ENCODE results near the gene WDR83.
A peak's percentile ranks its signal among the peaks of the same experiment; 100 is the strongest.
"Not testable (repeated sequence)": the region's sequence is repeated elsewhere in the genome, so short reads cannot be mapped to it uniquely, and the experiment has no call there.

Gene WDR83, protein sequence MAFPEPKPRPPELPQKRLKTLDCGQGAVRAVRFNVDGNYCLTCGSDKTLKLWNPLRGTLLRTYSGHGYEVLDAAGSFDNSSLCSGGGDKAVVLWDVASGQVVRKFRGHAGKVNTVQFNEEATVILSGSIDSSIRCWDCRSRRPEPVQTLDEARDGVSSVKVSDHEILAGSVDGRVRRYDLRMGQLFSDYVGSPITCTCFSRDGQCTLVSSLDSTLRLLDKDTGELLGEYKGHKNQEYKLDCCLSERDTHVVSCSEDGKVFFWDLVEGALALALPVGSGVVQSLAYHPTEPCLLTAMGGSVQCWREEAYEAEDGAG

DNA sequence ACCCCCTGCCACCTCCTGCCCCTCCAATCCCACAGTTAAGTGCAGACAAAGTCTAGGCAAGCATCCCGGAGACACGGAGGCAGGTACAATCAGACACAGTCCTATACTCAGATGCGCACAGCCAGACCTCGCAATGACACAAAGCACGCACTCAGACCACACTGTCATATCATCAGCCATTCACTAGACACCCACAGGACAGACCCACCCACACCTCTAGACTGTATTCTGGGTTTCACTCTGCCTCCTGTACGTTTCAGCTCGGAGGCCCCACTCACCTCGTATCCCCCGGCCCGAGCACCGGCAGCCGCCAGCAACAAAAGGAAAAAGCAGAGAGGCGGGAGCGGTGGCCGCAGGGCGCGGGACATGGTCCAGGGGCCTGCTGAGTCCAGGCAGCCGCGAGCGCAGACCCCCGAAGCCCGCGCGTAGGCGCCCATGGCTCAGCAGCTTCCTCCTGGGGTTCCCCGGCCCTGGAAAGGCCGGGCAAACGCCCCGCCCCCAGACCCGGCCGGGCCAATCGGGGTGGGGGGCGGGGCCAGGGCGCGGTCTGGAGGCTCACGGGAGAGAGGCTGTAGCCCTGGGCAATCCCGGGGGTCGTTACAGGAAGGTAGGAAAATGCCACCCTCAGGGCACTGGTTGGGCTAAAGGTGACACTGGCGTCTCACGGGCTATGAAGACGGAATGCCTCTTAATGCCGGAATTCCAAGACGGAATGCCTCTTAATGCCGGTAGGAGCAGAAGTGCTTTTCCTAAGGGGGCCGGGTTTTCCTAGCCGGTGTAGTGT, at the start of gene WDR83, which contains the start of gene MAN2B1:
Gene WDR83, plus strand, starts transcription at position 543 of the 784 bp plus-strand sequence. CDS start 2,984 bp downstream, outside the sequence.
Gene MAN2B1, minus strand, starts transcription at position 478 of the 784 bp plus-strand sequence. Its CDS starts 41 bp downstream, at position 437.
- Histone ChIP-seq H3K9ac (ENCODE audit: low read length) (peak within 1 kb of the TSS; percentile 71), H3K36me3 (ENCODE audit: control insufficient read depth, low read depth, low read length) (peaks cover 3% of the 10 kb centered on the region)

DNA sequence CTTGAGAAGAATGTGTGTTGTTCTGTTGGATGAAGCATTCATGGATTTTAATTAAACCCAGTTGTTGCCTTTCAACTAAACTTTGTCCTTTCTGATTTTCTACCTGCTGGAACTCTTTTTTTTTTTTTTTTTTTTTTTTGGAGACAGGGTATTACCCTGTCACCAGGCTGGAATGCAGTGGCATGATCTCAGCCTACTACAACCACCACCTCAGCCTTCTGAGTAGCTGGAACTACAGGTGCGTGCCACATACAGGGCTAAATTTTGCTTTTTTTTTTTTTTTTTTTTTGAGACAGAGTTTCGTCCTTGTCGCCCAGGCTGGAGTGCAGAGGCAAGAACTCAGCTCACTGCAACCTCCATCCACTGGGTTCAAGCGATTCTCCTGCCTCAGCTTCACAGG, 49.0 kb upstream of the WDR83 start:
- Histone ChIP-seq H3K27me3 (ENCODE audit: control insufficient read depth, insufficient read depth, low read length) (no peaks in the 10 kb centered on the region), H3K9me3 (ENCODE audit: control insufficient read depth, low read depth, low read length) (no peaks in the 10 kb centered on the region), H3K36me3 (ENCODE audit: control insufficient read depth, low read depth, low read length) (peaks cover 9% of the 10 kb centered on the region), H3K4me3 (ENCODE audit: low read length) (no peak overlapping the region), H3K9ac (ENCODE audit: low read length) (no peak overlapping the region), H3K27ac (ENCODE audit: low read length) (no peak overlapping the region), H3K4me1 (ENCODE audit: control insufficient read depth, low read depth, low read length) (no peaks in the 10 kb centered on the region)

More for the DNA sequence above, at the start of gene WDR83, which contains the start of gene MAN2B1:
- Histone ChIP-seq H3K4me1 (ENCODE audit: control insufficient read depth, low read depth, low read length) (no peaks in the 10 kb centered on the region), H3K27me3 (ENCODE audit: control insufficient read depth, insufficient read depth, low read length) (no peaks in the 10 kb centered on the region), H3K4me3 (ENCODE audit: low read length) (peak within 1 kb of the TSS; percentile 78), H3K9me3 (ENCODE audit: control insufficient read depth, low read depth, low read length) (no peaks in the 10 kb centered on the region), H3K27ac (ENCODE audit: low read length) (no peak within 1 kb of the TSS)

DNA sequence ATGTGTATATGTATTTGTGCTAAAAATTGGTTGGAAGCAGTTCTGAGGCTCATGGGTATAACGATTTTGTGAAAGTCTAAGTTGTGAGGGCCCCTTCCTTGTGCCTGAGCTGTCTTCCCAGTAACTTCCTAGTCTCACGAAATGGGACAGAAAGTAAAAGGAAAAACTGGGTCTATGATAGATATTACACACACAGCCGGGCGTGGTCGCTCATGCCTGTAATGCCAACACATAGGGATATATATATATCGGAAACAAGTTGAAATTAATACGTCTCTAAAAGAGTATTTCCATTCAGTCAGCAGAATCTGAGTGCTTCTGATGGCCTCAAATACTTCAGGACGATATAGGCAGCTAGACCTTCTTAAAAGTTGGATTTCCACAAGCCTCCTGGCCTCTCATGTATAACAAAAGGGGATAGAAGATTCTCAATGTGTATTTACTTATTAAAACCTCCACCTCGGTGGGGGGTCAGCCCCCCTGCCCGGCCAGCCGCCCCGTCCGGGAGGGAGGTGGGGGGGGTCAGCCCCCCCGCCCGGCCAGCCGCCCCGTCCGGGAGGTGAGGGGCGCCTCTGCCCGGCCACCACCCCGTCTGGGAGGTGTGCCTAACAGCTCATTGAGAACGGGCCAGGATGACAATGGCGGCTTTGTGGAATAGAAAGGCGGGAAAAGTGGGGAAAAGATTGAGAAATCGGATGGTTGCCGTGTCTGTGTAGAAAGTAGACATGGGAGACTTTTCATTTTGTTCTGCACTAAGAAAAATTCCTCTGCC, 45.2 kb upstream of the WDR83 start:
- not testable (repeated sequence) for H3K9ac ChIP-seq (ENCODE audit: low read length); H3K9me3 ChIP-seq (ENCODE audit: control insufficient read depth, low read depth, low read length); H3K27me3 ChIP-seq (ENCODE audit: control insufficient read depth, insufficient read depth, low read length); H3K4me3 ChIP-seq (ENCODE audit: low read length); H3K4me1 ChIP-seq (ENCODE audit: control insufficient read depth, low read depth, low read length); H3K27ac ChIP-seq (ENCODE audit: low read length)
- peaks cover 14% of the 10 kb centered on the region for H3K36me3 ChIP-seq (ENCODE audit: control insufficient read depth, low read depth, low read length)

DNA sequence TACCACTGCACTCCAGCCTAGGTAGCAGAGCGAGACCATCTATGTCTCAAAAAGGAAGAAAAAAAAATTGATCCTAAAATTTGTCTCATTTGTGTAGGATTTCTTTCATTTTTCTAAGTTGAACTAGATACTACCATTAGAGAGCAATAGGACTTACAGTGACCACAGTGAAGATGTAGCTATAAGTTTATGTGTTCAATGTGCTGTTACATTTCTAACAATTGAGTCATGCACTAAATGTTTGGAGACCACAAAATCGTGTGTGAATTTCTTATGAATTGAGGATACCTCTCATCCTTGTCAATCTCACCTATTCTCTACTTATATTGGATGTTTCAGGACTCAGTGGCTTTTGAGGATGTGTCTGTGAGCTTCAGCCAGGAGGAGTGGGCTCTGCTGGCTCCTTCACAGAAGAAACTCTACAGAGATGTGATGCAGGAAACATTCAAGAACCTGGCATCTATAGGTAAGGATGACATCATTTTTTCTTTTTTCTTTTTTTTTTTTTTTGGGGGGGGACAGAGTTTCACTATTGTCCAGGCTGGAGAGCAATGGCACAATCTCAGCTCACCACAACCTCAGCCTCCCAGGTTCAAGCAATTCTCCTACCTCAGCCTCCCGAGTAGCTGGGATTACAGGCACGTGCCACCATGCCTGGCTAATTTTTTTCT, 43.1 kb upstream of the WDR83 start:
- Histone ChIP-seq H3K27ac (ENCODE audit: low read length) (no peak overlapping the region), H3K4me3 (ENCODE audit: low read length) (no peak overlapping the region), H3K9me3 (ENCODE audit: control insufficient read depth, low read depth, low read length) (peaks cover 17% of the 10 kb centered on the region), H3K9ac (ENCODE audit: low read length) (no peak overlapping the region), H3K4me1 (ENCODE audit: control insufficient read depth, low read depth, low read length) (no peaks in the 10 kb centered on the region), H3K27me3 (ENCODE audit: control insufficient read depth, insufficient read depth, low read length) (no peaks in the 10 kb centered on the region), H3K36me3 (ENCODE audit: control insufficient read depth, low read depth, low read length) (peaks cover 29% of the 10 kb centered on the region)

DNA sequence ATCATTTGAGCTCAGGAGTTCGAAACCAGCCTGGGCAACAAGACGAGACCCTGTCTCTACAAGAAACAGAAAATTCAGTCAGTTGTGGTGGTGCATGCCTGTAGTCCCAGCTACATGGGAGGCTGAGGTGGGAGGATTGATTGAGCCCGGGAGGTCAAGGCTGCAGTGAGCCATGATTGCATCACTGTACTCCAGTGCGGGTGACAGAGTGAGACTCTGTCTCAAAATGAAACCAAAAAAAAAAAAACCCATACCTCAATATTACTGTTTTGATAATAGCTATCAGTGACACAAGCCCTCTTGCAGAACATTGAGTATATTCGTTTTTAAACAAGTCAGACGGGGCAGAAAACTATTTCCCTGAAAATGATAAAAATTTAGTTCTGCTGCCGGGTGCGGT, 39.6 kb upstream of the WDR83 start:
- Histone ChIP-seq H3K4me1 (ENCODE audit: control insufficient read depth, low read depth, low read length) (no peaks in the 10 kb centered on the region), H3K9me3 (ENCODE audit: control insufficient read depth, low read depth, low read length) (peaks cover 34% of the 10 kb centered on the region), H3K36me3 (ENCODE audit: control insufficient read depth, low read depth, low read length) (peaks cover 41% of the 10 kb centered on the region), H3K9ac (ENCODE audit: low read length) (no peak overlapping the region), H3K27me3 (ENCODE audit: control insufficient read depth, insufficient read depth, low read length) (no peaks in the 10 kb centered on the region), H3K27ac (ENCODE audit: low read length) (no peak overlapping the region), H3K4me3 (ENCODE audit: low read length) (no peak overlapping the region)

DNA sequence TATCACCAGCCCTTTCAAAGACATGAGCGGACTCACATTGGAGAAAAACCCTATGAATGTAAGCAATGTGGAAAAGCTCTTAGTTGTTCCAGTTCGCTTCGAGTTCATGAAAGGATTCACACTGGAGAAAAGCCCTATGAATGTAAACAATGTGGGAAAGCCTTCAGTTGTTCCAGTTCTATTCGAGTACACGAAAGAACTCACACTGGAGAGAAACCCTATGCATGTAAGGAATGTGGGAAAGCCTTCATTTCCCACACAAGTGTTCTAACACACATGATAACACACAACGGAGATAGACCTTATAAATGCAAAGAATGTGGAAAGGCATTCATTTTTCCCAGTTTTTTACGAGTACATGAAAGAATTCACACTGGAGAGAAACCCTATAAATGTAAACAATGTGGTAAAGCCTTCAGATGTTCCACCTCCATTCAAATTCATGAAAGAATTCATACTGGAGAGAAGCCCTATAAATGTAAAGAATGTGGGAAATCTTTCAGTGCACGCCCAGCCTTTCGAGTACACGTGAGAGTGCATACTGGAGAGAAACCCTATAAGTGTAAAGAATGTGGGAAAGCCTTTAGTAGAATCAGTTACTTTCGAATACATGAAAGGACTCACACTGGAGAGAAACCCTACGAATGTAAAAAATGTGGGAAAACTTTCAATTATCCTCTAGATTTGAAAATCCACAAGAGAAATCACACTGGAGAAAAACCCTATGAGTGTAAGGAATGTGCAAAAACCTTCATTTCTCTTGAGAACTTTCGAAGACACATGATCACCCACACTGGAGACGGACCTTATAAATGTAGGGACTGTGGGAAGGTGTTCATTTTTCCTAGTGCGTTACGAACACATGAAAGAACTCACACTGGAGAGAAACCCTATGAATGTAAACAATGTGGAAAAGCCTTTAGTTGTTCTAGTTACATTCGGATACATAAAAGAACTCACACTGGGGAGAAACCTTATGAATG, 38.3 kb upstream of the WDR83 start:
- Histone ChIP-seq H3K27me3 (ENCODE audit: control insufficient read depth, insufficient read depth, low read length) (no peaks in the 10 kb centered on the region), H3K9ac (ENCODE audit: low read length) (no peak overlapping the region), H3K27ac (ENCODE audit: low read length) (no peak overlapping the region), H3K4me1 (ENCODE audit: control insufficient read depth, low read depth, low read length) (no peaks in the 10 kb centered on the region), H3K4me3 (ENCODE audit: low read length) (no peak overlapping the region), H3K36me3 (ENCODE audit: control insufficient read depth, low read depth, low read length) (peaks cover 40% of the 10 kb centered on the region), H3K9me3 (ENCODE audit: control insufficient read depth, low read depth, low read length) (peaks cover 34% of the 10 kb centered on the region)

DNA sequence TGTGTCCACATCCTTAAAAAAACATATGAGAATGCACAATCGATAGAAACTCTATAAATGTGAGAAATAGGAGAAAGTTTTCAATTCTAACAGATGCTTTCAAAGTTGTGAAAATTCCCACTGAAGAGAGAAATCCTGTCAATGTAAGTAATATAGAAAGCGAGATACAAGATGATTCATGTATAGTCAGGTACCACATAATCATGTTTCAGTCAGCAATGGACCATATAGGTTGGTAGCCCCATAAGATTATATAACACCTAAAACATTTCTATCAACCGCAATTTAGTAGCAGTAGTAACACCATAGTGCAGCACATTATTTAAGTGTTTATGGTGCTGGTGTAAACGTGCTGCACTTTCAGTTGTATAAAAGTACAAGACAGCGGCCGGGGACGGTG, 37.4 kb upstream of the WDR83 start:
- Histone ChIP-seq H3K36me3 (ENCODE audit: control insufficient read depth, low read depth, low read length) (peaks cover 36% of the 10 kb centered on the region), H3K27me3 (ENCODE audit: control insufficient read depth, insufficient read depth, low read length) (no peaks in the 10 kb centered on the region), H3K4me1 (ENCODE audit: control insufficient read depth, low read depth, low read length) (no peaks in the 10 kb centered on the region), H3K27ac (ENCODE audit: low read length) (no peak overlapping the region), H3K9ac (ENCODE audit: low read length) (no peak overlapping the region), H3K4me3 (ENCODE audit: low read length) (no peak overlapping the region), H3K9me3 (ENCODE audit: control insufficient read depth, low read depth, low read length) (peaks cover 34% of the 10 kb centered on the region)

DNA sequence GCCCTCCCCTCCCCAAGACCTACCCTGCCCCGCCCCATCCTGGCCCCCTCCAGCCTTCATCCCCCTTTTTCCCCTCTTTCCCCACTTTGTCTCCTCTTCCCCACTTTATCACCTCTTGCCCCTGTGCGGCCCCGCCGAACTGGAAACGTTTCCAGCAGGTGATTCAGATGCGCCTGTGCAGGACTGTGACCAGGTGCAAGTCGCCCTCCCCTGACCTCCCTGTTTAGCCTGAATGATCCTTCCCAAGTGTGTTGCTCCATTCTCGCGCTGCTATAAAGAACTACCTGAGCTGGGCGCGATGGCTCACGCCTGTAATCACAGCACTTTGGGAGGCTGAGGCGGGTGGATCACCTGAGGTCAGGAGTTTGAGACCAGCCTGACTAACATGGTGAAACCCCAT, 30.0 kb upstream of the WDR83 start:
- Histone ChIP-seq H3K4me1 (ENCODE audit: control insufficient read depth, low read depth, low read length) (no peaks in the 10 kb centered on the region), H3K27me3 (ENCODE audit: control insufficient read depth, insufficient read depth, low read length) (no peaks in the 10 kb centered on the region), H3K27ac (ENCODE audit: low read length) (no peak overlapping the region), H3K36me3 (ENCODE audit: control insufficient read depth, low read depth, low read length) (no peaks in the 10 kb centered on the region), H3K9me3 (ENCODE audit: control insufficient read depth, low read depth, low read length) (no peaks in the 10 kb centered on the region), H3K4me3 (ENCODE audit: low read length) (no peak overlapping the region), H3K9ac (ENCODE audit: low read length) (no peak overlapping the region)

DNA sequence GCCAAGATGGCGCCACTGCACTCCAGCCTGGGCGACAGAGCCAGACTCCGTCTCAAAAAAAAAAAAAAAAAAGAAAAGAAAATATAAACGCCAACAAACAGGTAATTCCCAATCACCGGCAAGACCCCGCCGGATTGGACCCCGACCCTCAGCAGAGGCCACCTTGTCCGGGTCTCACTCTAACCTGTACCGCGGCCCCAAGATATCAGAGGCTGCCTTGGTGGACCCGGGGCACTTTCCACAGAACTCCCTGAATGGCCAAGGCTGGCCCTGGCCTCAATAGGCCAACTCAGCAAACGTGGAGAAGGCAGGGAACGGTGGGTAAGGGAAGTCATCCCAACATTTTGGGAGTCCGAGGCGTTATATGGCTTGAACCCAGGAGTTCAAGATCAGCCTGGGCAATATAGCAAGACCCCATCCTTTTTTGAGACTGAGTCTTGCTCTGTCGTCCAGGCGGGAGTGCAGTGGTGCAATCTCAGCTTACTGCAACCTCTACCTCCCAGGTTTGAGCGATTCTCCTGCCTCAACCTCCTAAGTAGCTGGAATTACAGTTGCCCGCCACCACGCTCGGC, 27.9 kb upstream of the WDR83 start:
- Histone ChIP-seq H3K36me3 (ENCODE audit: control insufficient read depth, low read depth, low read length) (no peaks in the 10 kb centered on the region), H3K4me1 (ENCODE audit: control insufficient read depth, low read depth, low read length) (no peaks in the 10 kb centered on the region), H3K27ac (ENCODE audit: low read length) (no peak overlapping the region), H3K9ac (ENCODE audit: low read length) (no peak overlapping the region), H3K4me3 (ENCODE audit: low read length) (no peak overlapping the region), H3K27me3 (ENCODE audit: control insufficient read depth, insufficient read depth, low read length) (no peaks in the 10 kb centered on the region), H3K9me3 (ENCODE audit: control insufficient read depth, low read depth, low read length) (no peaks in the 10 kb centered on the region)
